Measurements from ENCODE around the gene NDFIP1. TPM values are rescaled to one million over a fixed set of nuclear protein-coding genes. Genes with fewer than 3 reads are reported as not detected.
"Not testable (repeated sequence)": the region's sequence is repeated elsewhere in the genome, so short reads cannot be mapped to it uniquely, and the experiment has no call there.

Gene NDFIP1
- polyA plus RNA-seq, 1 donor (not counting 4 experiments of a cell fraction or from before 2014, with no cell fraction given) = 38.2 TPM

GRCh38 chr5:142086679-142087078 is 21.9 kb upstream of the NDFIP1 start:
- TF ChIP-seq EZH2 (IDR thresholded peaks at IDR 0.05; ENCODE audit: low read length) (no peak), CTCF (optimal IDR thresholded peaks at IDR 0.05 in 1 of 3, IDR thresholded peaks at IDR 0.05 in 1 of 3, conservative IDR thresholded peaks at IDR 0.05 in 1 of 3; ENCODE audit: extremely low read depth in 1 of 3, insufficient read depth in 2 of 3, low read length in 3 of 3) (no peak)
- no peak for FAIRE-seq
- no peak for DNase-seq (ENCODE audit: low read depth, low spot score)

DNA sequence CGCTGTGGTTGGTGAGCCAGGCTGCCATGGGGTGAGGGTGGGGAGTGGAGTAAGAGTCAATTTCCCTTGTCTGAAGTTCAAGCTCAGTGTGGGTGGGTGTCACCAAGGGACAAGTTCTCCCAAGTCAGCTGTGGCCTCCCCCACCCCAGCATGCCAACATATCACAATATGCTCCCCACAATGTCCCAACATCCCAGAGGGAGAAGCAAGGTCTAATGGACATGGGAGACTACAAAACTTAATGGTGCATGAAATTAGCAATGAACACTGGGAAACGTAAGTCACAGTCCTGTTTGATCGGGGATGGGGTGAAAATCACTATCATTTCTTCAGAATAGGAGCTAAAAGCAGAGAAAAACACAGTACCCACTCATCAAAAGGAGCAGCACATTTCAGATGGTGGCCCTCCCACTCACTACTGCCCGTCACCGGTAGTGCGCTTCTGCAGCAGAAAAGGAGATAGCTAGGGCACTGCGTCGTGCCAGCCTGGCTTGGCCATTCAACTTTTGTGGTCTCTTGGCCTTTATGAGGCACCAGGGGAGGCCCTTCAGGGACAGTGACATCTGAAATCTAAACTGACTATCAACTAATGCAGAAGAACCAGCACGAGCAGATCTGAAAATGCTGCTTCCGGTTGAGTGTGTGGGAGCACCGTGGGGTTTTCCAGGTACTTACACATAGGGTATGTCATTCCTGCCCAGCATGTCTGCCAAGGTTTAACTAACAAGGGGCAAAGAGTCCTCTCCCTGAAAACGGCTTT is 20.5 kb upstream of the NDFIP1 start:
- Histone ChIP-seq H3K4me1 (ENCODE audit: control insufficient read depth, extremely low read depth, insufficient read depth, low read length) (no peaks in the 10 kb centered on the region), H3K79me2 (ENCODE audit: control insufficient read depth, insufficient read depth, low read length) (no peaks in the 10 kb centered on the region), H3K36me3 (ENCODE audit: control insufficient read depth in 2 of 2, extremely low read depth in 1 of 2, insufficient read depth in 2 of 2, low read length in 2 of 2) (no peaks in the 10 kb centered on the region), H4K20me1 (ENCODE audit: control insufficient read depth, extremely low read depth, insufficient read depth, low read length) (no peaks in the 10 kb centered on the region), H3K4me2 (ENCODE audit: control insufficient read depth, extremely low read depth, insufficient read depth, low read depth, low read length) (no peak overlapping the region), H3K27me3 (ENCODE audit: control insufficient read depth, extremely low read depth, insufficient read depth, low read length) (peaks cover 5% of the 10 kb centered on the region), H2AFZ (ENCODE audit: control insufficient read depth, low read length) (no peak overlapping the region), H3K9me1 (ENCODE audit: control insufficient read depth, extremely low read depth, insufficient read depth, low read length) (peaks cover 2% of the 10 kb centered on the region), H3K27ac (ENCODE audit: control insufficient read depth, insufficient read depth, low read length) (no peak overlapping the region), H3K9ac (ENCODE audit: control insufficient read depth, extremely low read depth, insufficient read depth, low read length) (no peak overlapping the region), H3K4me3 (ENCODE audit: control insufficient read depth in 2 of 3, extremely low read depth in 1 of 3, insufficient read depth in 2 of 3, low read depth in 1 of 3, low read length in 3 of 3) (no peak overlapping the region), H3K9me3 (ENCODE audit: control insufficient read depth, low read depth, low read length) (no peaks in the 10 kb centered on the region)
- FAIRE-seq = no peak
- TF ChIP-seq EZH2 (IDR thresholded peaks at IDR 0.05; ENCODE audit: low read length) (no peak), CTCF (optimal IDR thresholded peaks at IDR 0.05 in 1 of 3, IDR thresholded peaks at IDR 0.05 in 1 of 3, conservative IDR thresholded peaks at IDR 0.05 in 1 of 3; ENCODE audit: extremely low read depth in 1 of 3, insufficient read depth in 2 of 3, low read length in 3 of 3) (no peak)
- dilution Hi-C loops (cut with MboI; ENCODE audit: extremely low pct_ligation_motif_present, low sequenced_read_pairs) = no loop called here
- DNase-seq (ENCODE audit: low read depth, low spot score) = no peak

More at GRCh38 chr5:142086679-142087078, 21.9 kb upstream of the NDFIP1 start:
- Histone ChIP-seq H3K79me2 (ENCODE audit: control insufficient read depth, insufficient read depth, low read length) (no peaks in the 10 kb centered on the region), H3K9me3 (ENCODE audit: control insufficient read depth, low read depth, low read length) (no peaks in the 10 kb centered on the region), H3K27ac (ENCODE audit: control insufficient read depth, insufficient read depth, low read length) (no peak overlapping the region), H2AFZ (ENCODE audit: control insufficient read depth, low read length) (no peak overlapping the region), H4K20me1 (ENCODE audit: control insufficient read depth, extremely low read depth, insufficient read depth, low read length) (no peaks in the 10 kb centered on the region), H3K9ac (ENCODE audit: control insufficient read depth, extremely low read depth, insufficient read depth, low read length) (no peak overlapping the region), H3K36me3 (ENCODE audit: control insufficient read depth in 2 of 2, extremely low read depth in 1 of 2, insufficient read depth in 2 of 2, low read length in 2 of 2) (no peaks in the 10 kb centered on the region), H3K27me3 (ENCODE audit: control insufficient read depth, extremely low read depth, insufficient read depth, low read length) (peaks cover 5% of the 10 kb centered on the region), H3K4me1 (ENCODE audit: control insufficient read depth, extremely low read depth, insufficient read depth, low read length) (no peaks in the 10 kb centered on the region), H3K9me1 (ENCODE audit: control insufficient read depth, extremely low read depth, insufficient read depth, low read length) (peaks cover 2% of the 10 kb centered on the region), H3K4me3 (ENCODE audit: control insufficient read depth in 2 of 3, extremely low read depth in 1 of 3, insufficient read depth in 2 of 3, low read depth in 1 of 3, low read length in 3 of 3) (no peak overlapping the region), H3K4me2 (ENCODE audit: control insufficient read depth, extremely low read depth, insufficient read depth, low read depth, low read length) (no peak overlapping the region)
- dilution Hi-C loops (cut with MboI; ENCODE audit: extremely low pct_ligation_motif_present, low sequenced_read_pairs) = no loop called here

GRCh38 chr5:142088855-142089479 is 19.6 kb upstream of the NDFIP1 start:
- H2AFZ ChIP-seq (ENCODE audit: control insufficient read depth, low read length); H3K9ac ChIP-seq (ENCODE audit: control insufficient read depth, extremely low read depth, insufficient read depth, low read length); H3K4me2 ChIP-seq (ENCODE audit: control insufficient read depth, extremely low read depth, insufficient read depth, low read depth, low read length); H3K27ac ChIP-seq (ENCODE audit: control insufficient read depth, insufficient read depth, low read length); H3K4me3 ChIP-seq (ENCODE audit: control insufficient read depth in 2 of 3, extremely low read depth in 1 of 3, insufficient read depth in 2 of 3, low read depth in 1 of 3, low read length in 3 of 3); H3K27me3 ChIP-seq (ENCODE audit: control insufficient read depth, extremely low read depth, insufficient read depth, low read length); DNase-seq (ENCODE audit: low read depth, low spot score); H3K9me1 ChIP-seq (ENCODE audit: control insufficient read depth, extremely low read depth, insufficient read depth, low read length); H4K20me1 ChIP-seq (ENCODE audit: control insufficient read depth, extremely low read depth, insufficient read depth, low read length); H3K4me1 ChIP-seq (ENCODE audit: control insufficient read depth, extremely low read depth, insufficient read depth, low read length); H3K9me3 ChIP-seq (ENCODE audit: control insufficient read depth, low read depth, low read length); H3K79me2 ChIP-seq (ENCODE audit: control insufficient read depth, insufficient read depth, low read length); dilution Hi-C loops (cut with MboI; ENCODE audit: extremely low pct_ligation_motif_present, low sequenced_read_pairs); H3K36me3 ChIP-seq (ENCODE audit: control insufficient read depth in 2 of 2, extremely low read depth in 1 of 2, insufficient read depth in 2 of 2, low read length in 2 of 2); FAIRE-seq: not testable (repeated sequence)
